ENCODE data around the gene PTPRN.

DNA sequence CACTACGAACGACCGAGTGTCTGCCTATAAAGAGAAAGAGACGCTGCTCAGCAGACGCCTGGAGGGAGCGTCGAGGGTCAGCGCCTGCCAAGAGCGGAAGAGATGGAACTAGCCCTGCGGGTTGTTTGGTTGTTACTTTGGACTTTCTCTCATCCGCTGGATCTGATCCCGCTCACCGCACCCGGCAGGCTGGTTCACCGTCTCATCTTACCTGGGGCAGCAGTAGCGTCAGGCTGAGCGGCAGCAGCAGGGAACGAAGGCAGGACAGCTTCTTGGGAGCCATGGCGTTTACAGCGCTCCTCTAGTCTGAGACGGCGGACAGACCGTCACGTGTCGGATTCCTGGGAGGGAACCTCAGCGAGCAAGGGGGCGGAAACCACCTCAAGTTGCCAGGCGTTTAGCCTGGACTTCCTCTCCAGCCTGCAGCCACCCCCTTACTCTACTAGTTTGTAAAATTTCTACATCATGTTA lies 65.9 kb downstream of the PTPRN start:
- TF ChIP-seq, protein P1, sequence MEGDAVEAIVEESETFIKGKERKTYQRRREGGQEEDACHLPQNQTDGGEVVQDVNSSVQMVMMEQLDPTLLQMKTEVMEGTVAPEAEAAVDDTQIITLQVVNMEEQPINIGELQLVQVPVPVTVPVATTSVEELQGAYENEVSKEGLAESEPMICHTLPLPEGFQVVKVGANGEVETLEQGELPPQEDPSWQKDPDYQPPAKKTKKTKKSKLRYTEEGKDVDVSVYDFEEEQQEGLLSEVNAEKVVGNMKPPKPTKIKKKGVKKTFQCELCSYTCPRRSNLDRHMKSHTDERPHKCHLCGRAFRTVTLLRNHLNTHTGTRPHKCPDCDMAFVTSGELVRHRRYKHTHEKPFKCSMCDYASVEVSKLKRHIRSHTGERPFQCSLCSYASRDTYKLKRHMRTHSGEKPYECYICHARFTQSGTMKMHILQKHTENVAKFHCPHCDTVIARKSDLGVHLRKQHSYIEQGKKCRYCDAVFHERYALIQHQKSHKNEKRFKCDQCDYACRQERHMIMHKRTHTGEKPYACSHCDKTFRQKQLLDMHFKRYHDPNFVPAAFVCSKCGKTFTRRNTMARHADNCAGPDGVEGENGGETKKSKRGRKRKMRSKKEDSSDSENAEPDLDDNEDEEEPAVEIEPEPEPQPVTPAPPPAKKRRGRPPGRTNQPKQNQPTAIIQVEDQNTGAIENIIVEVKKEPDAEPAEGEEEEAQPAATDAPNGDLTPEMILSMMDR (IDR thresholded peaks at IDR 0.05; ENCODE audit: insufficient read depth, low read length, poor library complexity, severe bottlenecking): no peak
- TF ChIP-seq EZH2phosphoT487 (conservative IDR thresholded peaks at IDR 0.05; ENCODE audit: low read length): no peak
